Inferior parietal cortex (tissue), 1 donor: ENCODE results near the gene NOP16.

Experiments
- DNase-seq: peaks from one replicate; pipeline ENCODE4 v3.0.0-alpha.2; 2016; ENCODE audit errors: extremely low spot score

Gene NOP16, protein sequence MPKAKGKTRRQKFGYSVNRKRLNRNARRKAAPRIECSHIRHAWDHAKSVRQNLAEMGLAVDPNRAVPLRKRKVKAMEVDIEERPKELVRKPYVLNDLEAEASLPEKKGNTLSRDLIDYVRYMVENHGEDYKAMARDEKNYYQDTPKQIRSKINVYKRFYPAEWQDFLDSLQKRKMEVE

DNA sequence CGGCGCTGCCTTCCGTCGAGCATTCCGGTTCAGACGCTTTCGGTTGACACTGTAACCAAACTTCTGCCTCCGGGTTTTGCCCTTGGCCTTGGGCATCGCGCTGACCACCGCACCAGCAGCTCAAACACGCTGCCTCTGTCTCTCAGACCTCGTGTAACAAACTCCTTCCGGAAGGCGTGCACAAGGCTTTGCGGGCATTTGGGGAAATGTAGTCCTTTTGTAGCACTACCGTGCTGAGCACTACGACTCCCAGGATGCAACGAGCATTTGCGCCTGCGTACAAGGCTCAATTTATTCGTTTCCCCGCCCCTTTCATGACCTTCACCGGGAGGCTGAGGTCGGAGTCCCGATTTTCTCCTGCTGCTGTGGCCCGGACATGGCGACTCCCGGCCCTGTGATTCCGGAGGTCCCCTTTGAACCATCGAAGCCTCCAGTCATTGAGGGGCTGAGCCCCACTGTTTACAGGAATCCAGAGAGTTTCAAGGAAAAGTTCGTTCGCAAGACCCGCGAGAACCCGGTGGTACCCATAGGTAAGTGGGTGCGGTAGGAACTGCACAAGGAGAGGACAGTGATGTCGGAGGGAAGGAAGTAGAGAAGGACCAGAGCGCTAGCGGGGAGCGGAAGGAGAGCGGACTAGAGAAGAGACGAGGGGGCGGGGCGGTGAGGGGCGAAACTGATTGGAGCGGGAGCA, at the start of gene NOP16, which contains the start of gene HIGD2A:
Gene NOP16, minus strand, starts transcription at position 155 of the 691 bp plus-strand sequence. Its CDS starts 59 bp downstream, at position 96.
Gene HIGD2A, plus strand, starts transcription at position 308 of the 691 bp plus-strand sequence. Its CDS starts 69 bp downstream, at position 377.
- DNase-seq = peak; percentile 100

GRCh38 chr5:176436656-176437055, 48.3 kb upstream of the NOP16 start:
- no peak for DNase-seq

DNA sequence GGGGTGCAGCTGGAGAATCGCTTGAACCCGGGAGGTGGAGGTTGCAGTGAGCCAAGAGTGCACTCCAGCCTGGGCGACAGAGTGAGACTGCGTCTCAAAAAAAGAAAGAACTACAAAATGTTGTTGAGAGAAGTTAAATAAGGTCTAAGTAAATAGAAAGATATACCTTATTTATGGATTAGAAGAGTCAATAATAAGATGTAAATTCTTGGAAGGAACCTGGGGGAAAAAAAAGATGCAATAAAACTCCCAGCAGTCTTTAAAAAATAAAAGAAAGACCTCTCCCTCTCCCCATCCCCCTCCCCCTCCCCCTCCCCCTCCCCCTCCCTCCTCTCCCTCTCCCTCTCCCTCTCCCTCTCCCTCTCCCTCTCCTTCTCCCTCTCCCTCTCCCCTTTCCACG, 44.3 kb upstream of the NOP16 start:
- DNase-seq = no peak

- no peak for DNase-seq
These were observed 41.6 kb upstream of the NOP16 start for GRCh38 chr5:176429972-176430371.

GRCh38 chr5:176427971-176428370, 39.6 kb upstream of the NOP16 start:
- no peak for DNase-seq

DNA sequence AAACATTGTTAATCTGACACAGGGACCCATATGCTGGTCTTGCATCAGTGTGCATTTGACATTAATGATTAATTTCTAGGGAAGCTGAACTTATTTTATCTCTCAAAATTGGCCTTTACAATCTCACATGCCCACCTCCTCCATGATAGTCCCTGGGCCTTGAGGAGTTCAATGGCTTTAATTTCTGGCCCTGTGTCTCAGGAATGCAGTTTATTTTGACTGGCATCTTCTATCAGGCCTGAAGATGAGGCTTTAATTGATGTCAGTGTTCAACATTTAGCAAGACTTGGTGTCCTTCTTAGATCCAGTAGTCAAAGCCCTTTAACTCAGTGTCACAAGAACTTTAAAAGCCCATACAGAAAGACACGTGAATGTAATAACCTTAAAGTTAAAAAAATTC, 38.5 kb upstream of the NOP16 start:
- no peak for DNase-seq

GRCh38 chr5:176425791-176426190, 37.4 kb upstream of the NOP16 start:
- DNase-seq = no peak

GRCh38 chr5:176425138-176425537, 36.7 kb upstream of the NOP16 start:
- no peak for DNase-seq

DNA sequence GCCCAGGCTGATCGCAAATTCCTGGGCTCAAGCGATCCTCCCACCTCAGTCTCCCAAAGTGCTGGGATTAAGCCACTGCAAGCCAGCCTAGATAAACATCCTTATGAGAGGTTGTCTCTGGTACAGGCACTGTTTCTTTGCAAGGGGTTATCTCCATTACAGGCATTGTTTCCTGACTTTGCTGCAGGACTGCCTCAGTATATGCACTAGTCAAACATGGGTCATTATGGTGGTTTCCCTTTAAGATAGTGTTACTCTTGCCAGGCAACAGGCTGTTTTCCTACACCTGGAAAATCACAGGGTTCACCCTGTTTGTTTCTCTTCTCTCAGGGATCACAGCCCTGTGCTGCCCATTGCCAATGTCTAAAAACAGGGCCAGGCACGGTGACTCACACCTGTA, 35.8 kb upstream of the NOP16 start:
- DNase-seq = no peak

GRCh38 chr5:176420972-176421544, 32.7 kb upstream of the NOP16 start:
- no peak for DNase-seq

DNA sequence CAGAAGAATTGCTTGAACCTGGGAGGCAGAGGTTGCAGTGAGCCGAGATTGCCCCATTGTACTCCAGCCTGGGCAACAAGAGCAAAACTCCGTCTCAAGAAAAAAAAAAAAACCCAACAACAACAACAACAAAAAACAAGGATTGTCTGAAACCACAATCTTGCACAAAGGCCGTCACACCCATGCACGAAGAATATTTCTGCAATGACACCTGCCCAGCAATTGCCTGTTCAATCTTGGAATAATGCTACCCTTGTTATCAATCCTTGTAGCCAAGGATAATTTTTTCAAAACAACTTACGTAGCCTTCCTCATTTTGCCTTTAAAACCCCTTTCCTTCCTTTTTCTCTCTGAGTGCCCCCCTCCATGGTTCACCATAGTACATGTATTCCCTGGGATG, 31.7 kb upstream of the NOP16 start:
- DNase-seq = no peak

DNA sequence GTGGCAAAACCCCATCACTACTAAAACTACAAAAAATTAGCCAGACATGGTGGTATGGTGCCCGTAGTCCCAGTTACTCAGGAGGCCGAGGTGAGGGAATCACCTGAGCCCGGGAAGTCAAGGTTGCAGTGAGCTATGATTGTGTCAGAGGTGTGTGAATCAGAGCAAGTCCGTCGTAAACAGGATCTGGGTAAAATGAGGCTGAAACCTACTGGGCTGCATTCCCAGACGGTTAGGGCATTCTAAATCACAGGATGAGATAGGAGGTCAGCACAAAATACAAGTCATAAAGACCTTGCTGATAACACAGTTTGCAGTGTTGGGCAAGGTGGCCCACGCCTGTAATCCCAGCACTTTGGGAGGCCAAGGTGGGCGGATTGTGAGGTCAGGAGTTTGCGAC, 29.9 kb upstream of the NOP16 start:
- no peak for DNase-seq

GRCh38 chr5:176416965-176417364, 28.6 kb upstream of the NOP16 start:
- no peak for DNase-seq

DNA sequence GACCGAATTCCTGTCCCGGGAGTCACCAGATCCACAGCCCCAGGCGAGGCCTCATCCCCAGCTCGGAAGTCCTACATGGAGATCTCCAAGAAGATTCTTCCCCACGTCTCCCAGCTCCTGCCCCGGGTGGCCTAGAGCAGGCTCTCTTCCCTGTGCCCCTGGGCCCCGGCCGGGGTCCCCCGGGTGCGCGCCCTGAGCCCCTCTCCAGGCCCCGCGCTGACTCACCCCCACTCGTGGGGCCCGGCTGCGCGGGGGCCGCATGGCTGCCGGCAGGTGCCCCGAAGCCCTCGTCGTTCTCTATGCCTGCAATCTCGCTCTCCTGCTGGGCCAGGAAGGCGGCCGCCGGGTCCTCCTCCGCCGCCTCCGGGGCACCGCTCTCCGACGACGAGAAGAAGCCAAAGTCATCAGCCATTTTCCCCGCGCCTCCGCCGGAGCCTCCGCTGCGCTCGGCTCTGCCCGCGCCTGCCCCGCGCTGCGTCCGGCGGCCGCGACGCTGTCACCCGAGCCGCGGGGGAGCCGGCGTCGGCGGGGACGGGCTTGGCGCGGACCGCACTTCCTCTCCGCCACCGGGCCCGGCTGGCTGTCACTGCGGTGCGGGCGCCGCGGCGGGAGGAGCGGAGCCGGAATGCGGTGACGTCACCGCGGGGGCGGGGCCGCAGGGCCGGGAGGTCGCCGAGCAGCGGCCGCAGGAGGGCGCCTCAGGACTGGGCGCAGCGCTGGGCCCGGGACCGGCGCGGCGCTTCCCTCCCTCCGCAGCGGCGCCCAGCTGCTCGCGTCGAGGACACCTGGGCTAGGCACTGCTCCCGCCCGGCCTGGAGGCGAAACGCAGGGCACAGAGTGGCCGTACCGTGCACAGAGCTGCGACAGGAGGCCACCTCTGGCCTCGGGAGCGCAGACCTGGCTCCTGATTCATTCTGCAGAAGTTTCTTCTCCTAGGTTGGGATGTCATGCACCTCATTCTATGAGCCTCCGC, 27.8 kb upstream of the NOP16 start, which contains the start of gene CLTB:
Gene CLTB, minus strand, starts transcription at position 588 of the 973 bp plus-strand sequence. Its CDS starts 176 bp downstream, at position 412.
- DNase-seq = peak; percentile 81

- DNase-seq = no peak
These were observed 27.0 kb upstream of the NOP16 start for GRCh38 chr5:176415240-176415951.

- DNase-seq = no peak
These were observed 26.3 kb upstream of the NOP16 start for GRCh38 chr5:176414704-176415103.

- DNase-seq = no peak
These were observed 25.4 kb upstream of the NOP16 start for GRCh38 chr5:176413709-176414191.

GRCh38 chr5:176413255-176413565, 24.8 kb upstream of the NOP16 start:
- DNase-seq = no peak

GRCh38 chr5:176412517-176413254, 24.3 kb upstream of the NOP16 start:
- no peak for DNase-seq

DNA sequence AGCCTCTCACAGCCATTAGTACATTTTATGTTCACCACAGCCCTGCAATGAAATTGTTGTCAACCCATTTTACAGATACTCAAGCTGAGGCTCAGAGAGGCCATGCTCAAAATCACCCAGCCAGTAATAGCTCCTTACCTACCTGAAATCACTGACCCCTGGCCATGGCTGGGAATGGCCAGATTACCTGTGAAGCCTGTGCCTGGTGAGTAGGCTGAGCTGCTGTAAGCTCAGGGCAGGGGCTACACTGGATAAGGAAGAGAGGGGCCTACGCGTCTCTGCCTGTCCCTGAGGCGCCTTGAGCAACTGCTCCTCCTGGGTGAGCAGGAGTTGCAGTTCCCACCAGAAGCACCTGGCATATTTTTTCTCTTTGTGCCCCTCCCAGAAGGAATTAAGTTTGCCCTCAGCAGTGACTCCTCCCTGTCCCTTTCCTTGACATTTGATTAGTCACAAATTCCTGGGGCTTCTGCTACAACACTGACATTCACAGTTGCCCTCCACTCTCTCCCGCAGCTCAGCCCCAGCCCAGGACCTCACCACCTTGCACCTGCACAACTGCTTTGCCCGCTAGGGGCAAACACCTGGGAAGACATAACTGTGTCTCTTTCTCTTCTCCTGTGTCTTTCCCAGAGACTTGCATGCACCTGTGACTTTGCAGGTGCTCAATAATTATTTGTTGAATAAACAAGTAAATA, 22.2 kb upstream of the NOP16 start:
- no peak for DNase-seq
